Hepatocyte (in vitro differentiated cells): ENCODE results near the gene AGFG2.

ENCODE experiments used
- EZH2 ChIP-seq: fragments of 200-600 bp; sonication (generic); IDR thresholded peaks from 2 replicates; pipeline ENCODE4 v1.6.1; 2016; ENCODE audit warnings: antibody characterized with exemption, mild to moderate bottlenecking, borderline replicate concordance
- EZH2phosphoT487 ChIP-seq: fragments of 200-600 bp; sonication (generic); IDR thresholded peaks from one replicate; pipeline ENCODE4 v1.6.1; 2018; ENCODE audit warnings: antibody characterized with exemption, mild to moderate bottlenecking, low read depth, moderate library complexity; ENCODE audit not compliant: unreplicated experiment, severe bottlenecking
- TF ChIP-seq, protein P1 (sequence below): fragments of 200-600 bp; sonication (generic); IDR thresholded peaks from 2 replicates; pipeline ENCODE4 v1.5.1; 2016; ENCODE audit warnings: antibody characterized with exemption, mild to moderate bottlenecking; ENCODE audit not compliant: poor library complexity

DNA sequence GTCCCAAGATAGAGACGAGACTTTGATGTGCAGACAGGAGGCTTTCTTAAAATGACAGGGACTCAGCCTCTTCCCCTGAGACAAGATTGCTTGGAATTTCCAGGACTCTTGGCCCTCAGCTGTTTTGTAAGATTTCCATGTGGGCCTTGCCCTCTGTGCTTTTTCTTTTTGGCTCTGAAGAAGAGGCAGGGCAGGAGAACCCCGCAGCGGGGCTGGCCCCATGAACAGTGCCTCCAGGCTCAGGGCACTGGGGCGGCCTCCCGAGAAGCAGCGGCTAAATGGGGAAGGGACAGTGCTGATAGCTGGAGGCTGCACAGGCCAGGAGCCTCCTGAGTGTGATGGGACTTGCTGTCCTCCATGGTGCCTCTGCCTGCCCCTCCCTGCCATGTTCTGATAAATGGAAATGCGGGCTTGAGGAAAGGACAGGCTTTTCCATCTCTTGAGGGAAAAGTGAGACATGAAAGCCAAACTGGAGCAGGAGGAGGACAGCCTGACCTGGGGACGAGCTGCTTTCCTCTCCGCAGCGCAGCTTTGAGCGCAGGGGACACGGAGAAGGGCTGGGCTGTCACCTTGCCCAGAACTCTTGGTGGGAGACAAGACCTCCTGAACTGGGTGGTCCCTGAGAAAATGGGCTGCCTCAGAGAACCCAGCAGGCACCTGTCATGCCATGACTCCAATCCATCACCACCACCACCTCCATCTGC lies 22.6 kb downstream of the AGFG2 start:
- no peak for TF ChIP-seq EZH2
- TF ChIP-seq, protein P1, sequence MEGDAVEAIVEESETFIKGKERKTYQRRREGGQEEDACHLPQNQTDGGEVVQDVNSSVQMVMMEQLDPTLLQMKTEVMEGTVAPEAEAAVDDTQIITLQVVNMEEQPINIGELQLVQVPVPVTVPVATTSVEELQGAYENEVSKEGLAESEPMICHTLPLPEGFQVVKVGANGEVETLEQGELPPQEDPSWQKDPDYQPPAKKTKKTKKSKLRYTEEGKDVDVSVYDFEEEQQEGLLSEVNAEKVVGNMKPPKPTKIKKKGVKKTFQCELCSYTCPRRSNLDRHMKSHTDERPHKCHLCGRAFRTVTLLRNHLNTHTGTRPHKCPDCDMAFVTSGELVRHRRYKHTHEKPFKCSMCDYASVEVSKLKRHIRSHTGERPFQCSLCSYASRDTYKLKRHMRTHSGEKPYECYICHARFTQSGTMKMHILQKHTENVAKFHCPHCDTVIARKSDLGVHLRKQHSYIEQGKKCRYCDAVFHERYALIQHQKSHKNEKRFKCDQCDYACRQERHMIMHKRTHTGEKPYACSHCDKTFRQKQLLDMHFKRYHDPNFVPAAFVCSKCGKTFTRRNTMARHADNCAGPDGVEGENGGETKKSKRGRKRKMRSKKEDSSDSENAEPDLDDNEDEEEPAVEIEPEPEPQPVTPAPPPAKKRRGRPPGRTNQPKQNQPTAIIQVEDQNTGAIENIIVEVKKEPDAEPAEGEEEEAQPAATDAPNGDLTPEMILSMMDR: no peak
- no peak for TF ChIP-seq EZH2phosphoT487
